Measurements from ENCODE around the gene PIGL.

- TF ChIP-seq POLR2AphosphoS5 (IDR thresholded peaks at IDR 0.05; ENCODE audit: low read depth, low read length) (no peak), POLR2A (IDR thresholded peaks at IDR 0.05; ENCODE audit: low read depth, low read length) (no peak), TAF1 (IDR thresholded peaks at IDR 0.05; ENCODE audit: borderline replicate concordance, low read depth, low read length) (no peak)
Measured at GRCh38 chr17:16277163-16277562, 60.2 kb downstream of the PIGL start.
